ENCODE results near the gene STARD7.
"Not testable (repeated sequence)": the region's sequence is repeated elsewhere in the genome, so short reads cannot be mapped to it uniquely, and the experiment has no call there.

STARD7 gene

GRCh38 chr2:96208143-96209010 is at the start of gene STARD7:
Gene STARD7 (minus strand): TSS chr2:96208827. CDS start chr2:96208434, 393 bp downstream.
- peak within 1 kb of the TSS; percentile 97 for H3K27ac ChIP-seq
- TF ChIP-seq, protein P1, sequence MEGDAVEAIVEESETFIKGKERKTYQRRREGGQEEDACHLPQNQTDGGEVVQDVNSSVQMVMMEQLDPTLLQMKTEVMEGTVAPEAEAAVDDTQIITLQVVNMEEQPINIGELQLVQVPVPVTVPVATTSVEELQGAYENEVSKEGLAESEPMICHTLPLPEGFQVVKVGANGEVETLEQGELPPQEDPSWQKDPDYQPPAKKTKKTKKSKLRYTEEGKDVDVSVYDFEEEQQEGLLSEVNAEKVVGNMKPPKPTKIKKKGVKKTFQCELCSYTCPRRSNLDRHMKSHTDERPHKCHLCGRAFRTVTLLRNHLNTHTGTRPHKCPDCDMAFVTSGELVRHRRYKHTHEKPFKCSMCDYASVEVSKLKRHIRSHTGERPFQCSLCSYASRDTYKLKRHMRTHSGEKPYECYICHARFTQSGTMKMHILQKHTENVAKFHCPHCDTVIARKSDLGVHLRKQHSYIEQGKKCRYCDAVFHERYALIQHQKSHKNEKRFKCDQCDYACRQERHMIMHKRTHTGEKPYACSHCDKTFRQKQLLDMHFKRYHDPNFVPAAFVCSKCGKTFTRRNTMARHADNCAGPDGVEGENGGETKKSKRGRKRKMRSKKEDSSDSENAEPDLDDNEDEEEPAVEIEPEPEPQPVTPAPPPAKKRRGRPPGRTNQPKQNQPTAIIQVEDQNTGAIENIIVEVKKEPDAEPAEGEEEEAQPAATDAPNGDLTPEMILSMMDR (conservative IDR thresholded peaks at IDR 0.05), result no peak

GRCh38 chr2:96257744-96258143 is 49.1 kb upstream of the STARD7 start:
- H3K27ac ChIP-seq, result not testable (repeated sequence)

GRCh38 chr2:96256611-96257113 is 48.0 kb upstream of the STARD7 start:
- TF ChIP-seq, protein P1 (conservative IDR thresholded peaks at IDR 0.05), result no peak
- H3K27ac ChIP-seq, result no peak overlapping the region

GRCh38 chr2:96254571-96254970 is 45.9 kb upstream of the STARD7 start:
- TF ChIP-seq, protein P1 (conservative IDR thresholded peaks at IDR 0.05), result no peak
- no peak overlapping the region for H3K27ac ChIP-seq

GRCh38 chr2:96253006-96253405 is 44.4 kb upstream of the STARD7 start:
- TF ChIP-seq, protein P1 (conservative IDR thresholded peaks at IDR 0.05), result no peak
- no peak overlapping the region for H3K27ac ChIP-seq

DNA sequence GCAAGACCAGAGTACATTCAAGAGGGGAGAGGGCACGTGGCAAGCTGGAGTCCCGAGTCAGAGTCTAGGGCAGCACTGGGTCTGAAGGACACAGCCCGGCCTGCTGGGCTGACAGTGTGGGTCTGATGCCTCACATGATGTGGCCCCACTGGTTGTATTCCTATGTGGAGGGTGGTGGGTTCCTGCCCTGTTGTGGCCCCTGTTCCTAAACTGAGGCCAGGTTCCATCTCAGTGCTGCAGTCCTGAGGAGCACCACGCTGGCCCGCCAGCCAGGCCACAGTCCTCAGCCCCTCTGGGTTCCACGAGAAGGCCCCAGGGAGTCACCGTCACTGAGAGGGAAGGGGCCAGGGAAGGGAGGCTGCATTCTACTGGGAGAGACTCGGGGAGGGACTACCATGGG is 43.9 kb upstream of the STARD7 start:
- TF ChIP-seq, protein P1 (conservative IDR thresholded peaks at IDR 0.05), result no peak
- H3K27ac ChIP-seq, result no peak overlapping the region

GRCh38 chr2:96251721-96252292 is 43.2 kb upstream of the STARD7 start:
- peak overlapping the region; percentile 13; the same call in 1 of the 2 replicates for H3K27ac ChIP-seq
- TF ChIP-seq, protein P1 (conservative IDR thresholded peaks at IDR 0.05), result no peak
